GM21786 (cell line): ENCODE measurements around the gene FOXP1.

Experiments
- ATAC-seq: cut with Tn5 transposase; IDR thresholded peaks from one replicate; pipeline ENCODE4 v1.9.1; 2021; ENCODE audit not compliant: unreplicated experiment

The FOXP1 gene

GRCh38 chr3:71117572-71118247 is 465.8 kb downstream of the FOXP1 start:
- ATAC-seq: no peak

GRCh38 chr3:71114610-71115009 is 468.9 kb downstream of the FOXP1 start:
- no peak for ATAC-seq

- ATAC-seq: no peak
Measured at GRCh38 chr3:71112576-71112975, 471.0 kb downstream of the FOXP1 start.

GRCh38 chr3:71111784-71112440 is 471.6 kb downstream of the FOXP1 start:
- no peak for ATAC-seq

- ATAC-seq: no peak
Measured at GRCh38 chr3:71110385-71111222, 472.9 kb downstream of the FOXP1 start.

GRCh38 chr3:71109977-71110285 is 473.6 kb downstream of the FOXP1 start:
- no peak for ATAC-seq

GRCh38 chr3:71109241-71109976 is 474.1 kb downstream of the FOXP1 start:
- no peak for ATAC-seq

GRCh38 chr3:71107926-71108325 is 475.6 kb downstream of the FOXP1 start:
- ATAC-seq: no peak

- no peak for ATAC-seq
Measured at GRCh38 chr3:71104976-71105375, 478.6 kb downstream of the FOXP1 start.

GRCh38 chr3:71104556-71104955 is 479.0 kb downstream of the FOXP1 start:
- ATAC-seq: no peak

- ATAC-seq: no peak
Measured at GRCh38 chr3:71104121-71104541, 479.4 kb downstream of the FOXP1 start.

- no peak for ATAC-seq
Measured at GRCh38 chr3:71103430-71103921, 480.1 kb downstream of the FOXP1 start.

GRCh38 chr3:71102111-71102983 is 481.2 kb downstream of the FOXP1 start:
- no peak for ATAC-seq

- ATAC-seq: no peak
Measured at GRCh38 chr3:71101626-71102025, 481.9 kb downstream of the FOXP1 start.

- no peak for ATAC-seq
Measured at GRCh38 chr3:71101014-71101413, 482.5 kb downstream of the FOXP1 start.

- no peak for ATAC-seq
Measured at GRCh38 chr3:71099997-71100719, 483.4 kb downstream of the FOXP1 start.

GRCh38 chr3:71097557-71097956 is 486.0 kb downstream of the FOXP1 start:
- ATAC-seq: no peak

- ATAC-seq: no peak
Measured at GRCh38 chr3:71095511-71096291, 487.8 kb downstream of the FOXP1 start.
